ENCODE data around the gene IRAK3.
"Not testable (repeated sequence)": the region's sequence is repeated elsewhere in the genome, so short reads cannot be mapped to it uniquely, and the experiment has no call there.

The IRAK3 gene

DNA sequence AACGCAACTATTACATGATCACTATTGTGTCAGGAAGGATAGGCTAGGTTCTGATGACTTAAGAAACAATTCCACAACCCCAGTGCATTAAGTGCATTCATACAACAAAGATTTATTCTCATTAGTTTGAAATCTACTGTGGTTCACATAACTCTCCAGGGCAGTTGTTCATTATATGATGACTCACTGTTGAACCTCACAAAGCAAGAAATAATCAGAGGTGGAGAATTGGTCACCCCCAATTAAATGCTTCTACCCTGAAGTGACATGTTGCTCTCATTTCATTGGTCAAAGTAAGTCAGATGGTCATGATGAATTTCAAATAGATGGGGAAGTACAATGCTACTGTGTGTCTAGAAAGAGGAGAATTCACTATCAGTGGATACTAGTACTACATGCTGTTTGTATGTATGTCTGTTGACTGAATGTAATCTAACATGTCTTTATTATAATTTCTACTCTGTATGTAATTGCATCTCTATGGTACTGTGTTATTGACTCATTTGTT lies 107.2 kb downstream of the IRAK3 start:
- DNase-seq (ENCODE audit: extremely low spot score, insufficient read length, low read depth) (no peak), FAIRE-seq (no peak)

- DNase-seq (ENCODE audit: extremely low spot score, insufficient read length, low read depth) (no peak), FAIRE-seq (no peak)
Observed at GRCh38 chr12:66297080-66297479, 108.1 kb downstream of the IRAK3 start.

- FAIRE-seq (no peak), DNase-seq (ENCODE audit: extremely low spot score, insufficient read length, low read depth) (no peak)
Observed at GRCh38 chr12:66297923-66298322, 108.9 kb downstream of the IRAK3 start.

DNA sequence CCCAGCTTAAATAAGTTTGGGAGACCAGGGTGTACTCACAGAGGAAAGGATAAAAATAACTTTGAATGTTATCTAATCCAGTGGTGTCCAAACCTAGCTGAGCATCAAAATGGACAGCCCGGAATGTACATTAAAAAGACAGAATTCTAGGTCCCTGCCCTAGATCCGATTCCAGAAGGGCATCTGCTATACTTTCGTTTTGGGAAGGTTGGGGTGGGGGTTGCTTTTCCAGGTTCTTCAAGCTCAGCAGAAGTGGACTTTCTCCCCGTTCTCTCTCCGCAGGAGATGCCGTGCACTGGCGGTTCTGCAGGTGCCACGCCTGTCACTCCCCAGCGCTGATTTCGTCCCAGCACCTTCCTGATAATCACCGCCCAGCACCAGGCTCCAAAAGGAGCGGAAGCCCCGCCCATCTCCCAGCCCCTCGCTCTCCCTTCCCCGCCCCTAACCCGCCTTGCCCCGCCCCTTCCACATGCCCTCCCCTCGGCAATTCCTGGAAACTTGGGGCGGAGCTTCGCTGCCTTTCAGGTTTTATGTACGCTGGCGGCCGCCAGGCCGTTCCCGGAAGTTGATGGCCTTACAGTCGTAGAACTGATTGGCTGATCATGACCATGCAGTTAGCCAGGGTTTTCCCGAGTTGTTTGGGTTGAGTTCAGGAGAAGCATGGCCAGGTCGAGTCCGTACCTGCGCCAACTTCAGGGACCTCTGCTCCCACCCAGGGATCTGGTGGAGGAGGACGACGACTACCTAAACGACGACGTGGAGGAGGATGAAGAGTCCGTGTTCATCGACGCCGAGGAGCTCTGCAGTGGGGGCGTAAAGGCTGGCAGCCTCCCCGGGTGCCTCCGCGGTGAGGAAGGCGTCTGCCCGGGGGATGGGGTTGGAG lies 113.2 kb downstream of the IRAK3 start, which contains the start of gene HELB:
TSS of gene HELB (plus strand) at position 550 of the 883 bp plus-strand sequence. CDS start at position 661, 111 bp downstream.
- FAIRE-seq = peak; percentile 100

DNA sequence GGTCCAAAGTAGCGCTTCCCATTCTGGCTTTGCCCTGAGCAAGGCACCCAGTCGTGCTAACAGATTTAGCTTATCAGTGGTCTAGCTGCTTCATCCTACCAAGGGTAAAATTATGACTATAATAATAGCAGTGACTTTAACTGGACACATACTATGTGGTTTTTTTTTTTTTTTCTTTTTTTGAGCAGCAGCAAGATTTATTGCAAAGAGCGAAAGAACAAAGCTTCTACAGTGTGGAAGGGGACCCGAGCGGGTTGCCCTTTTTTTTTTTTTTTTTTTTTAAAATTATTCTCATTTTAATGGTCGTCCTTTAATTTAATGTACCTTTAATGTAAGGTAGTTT lies 113.8 kb downstream of the IRAK3 start:
- no peak for DNase-seq (ENCODE audit: extremely low spot score, insufficient read length, low read depth)
- FAIRE-seq = no peak

More for the DNA sequence above, 113.2 kb downstream of the IRAK3 start, which contains the start of gene HELB:
- DNase-seq (ENCODE audit: extremely low spot score, insufficient read length, low read depth) = peak; percentile 85

DNA sequence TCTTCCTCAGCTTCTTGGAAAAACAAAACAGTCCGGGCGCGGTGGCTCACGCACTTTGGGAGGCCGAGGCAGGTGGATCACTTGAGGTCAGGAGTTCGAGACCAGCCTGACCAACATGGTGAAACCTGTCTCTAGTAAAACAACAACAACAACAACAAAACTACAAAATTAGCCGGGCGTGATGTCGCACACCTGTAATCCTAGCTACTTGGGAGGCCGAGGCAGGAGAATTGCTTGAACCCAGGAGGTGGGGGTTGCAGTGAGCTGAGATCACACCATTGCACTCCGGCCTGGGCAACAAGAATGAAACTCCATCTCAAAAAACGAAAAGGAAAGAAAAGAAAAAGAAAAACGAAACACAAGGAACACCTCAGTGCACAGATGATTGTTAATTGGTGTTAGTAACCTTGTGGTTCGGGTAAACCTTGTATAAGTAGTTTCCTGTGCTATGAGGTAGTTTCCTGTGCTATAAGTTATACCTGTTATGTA lies 114.3 kb downstream of the IRAK3 start:
- DNase-seq (ENCODE audit: extremely low spot score, insufficient read length, low read depth) = not testable (repeated sequence)
- FAIRE-seq = peak; percentile 81
